Upper lobe of right lung (tissue), 1 donor: ENCODE measurements around the gene PAEP. TPM values are rescaled to one million over a fixed set of nuclear protein-coding genes. Genes with fewer than 3 reads are reported as not detected.
A peak's percentile ranks its signal among the peaks of the same experiment; 100 is the strongest.

Source experiments
- ATAC-seq: fragments of 200-7000 bp; cut with Tn5 transposase; one replicate; pipeline ENCODE4 v1.9.1; 2020; ENCODE audit warnings: mild to moderate bottlenecking, moderate library complexity
- DNase-seq: peaks from one replicate; pipeline ENCODE4 v3.0.0-alpha.2; 2020
- H3K27ac ChIP-seq: fragments of 200-600 bp; one replicate; pipeline ENCODE4 v1.8.0; 2022
- H3K27me3 ChIP-seq: fragments of 200-600 bp; one replicate; pipeline ENCODE4 v1.8.0; 2022; ENCODE audit warnings: mild to moderate bottlenecking
- H3K36me3 ChIP-seq: fragments of 200-600 bp; one replicate; pipeline ENCODE4 v1.8.0; 2022
- H3K4me1 ChIP-seq: fragments of 200-600 bp; one replicate; pipeline ENCODE4 v1.8.0; 2022
- H3K4me3 ChIP-seq: fragments of 200-600 bp; one replicate; pipeline ENCODE4 v1.8.0; 2022; ENCODE audit warnings: mild to moderate bottlenecking
- H3K9me3 ChIP-seq: fragments of 200-600 bp; one replicate; pipeline ENCODE4 v1.8.0; 2022
- intact Hi-C: fragments of 100-400 bp; cut with DNase I; formaldehyde crosslinking; loops from one replicate; pipeline ENCODE4 v1.11.0; 2022
- total RNA-seq: library from RNA; stranded (reverse); fragmentation: NEBNext Ultra II Directional; extraction: Animal tissue kit (Norgen Biotek cat#: 25700); gene quantifications from one replicate; pipeline ENCODE4 v1.2.1, GENCODE V29; 2021
- TF ChIP-seq, protein P1 (sequence below): fragments of 200-600 bp; IDR thresholded peaks from one replicate; pipeline ENCODE4 v1.8.0; 2022; ENCODE audit warnings: antibody characterized with exemption
- donor health status: DM: no; HTN: yes; CAD: no; lungs with severe emphysema.

The PAEP gene
- total RNA-seq, 1 donor from 2014 or later, result not detected

DNA sequence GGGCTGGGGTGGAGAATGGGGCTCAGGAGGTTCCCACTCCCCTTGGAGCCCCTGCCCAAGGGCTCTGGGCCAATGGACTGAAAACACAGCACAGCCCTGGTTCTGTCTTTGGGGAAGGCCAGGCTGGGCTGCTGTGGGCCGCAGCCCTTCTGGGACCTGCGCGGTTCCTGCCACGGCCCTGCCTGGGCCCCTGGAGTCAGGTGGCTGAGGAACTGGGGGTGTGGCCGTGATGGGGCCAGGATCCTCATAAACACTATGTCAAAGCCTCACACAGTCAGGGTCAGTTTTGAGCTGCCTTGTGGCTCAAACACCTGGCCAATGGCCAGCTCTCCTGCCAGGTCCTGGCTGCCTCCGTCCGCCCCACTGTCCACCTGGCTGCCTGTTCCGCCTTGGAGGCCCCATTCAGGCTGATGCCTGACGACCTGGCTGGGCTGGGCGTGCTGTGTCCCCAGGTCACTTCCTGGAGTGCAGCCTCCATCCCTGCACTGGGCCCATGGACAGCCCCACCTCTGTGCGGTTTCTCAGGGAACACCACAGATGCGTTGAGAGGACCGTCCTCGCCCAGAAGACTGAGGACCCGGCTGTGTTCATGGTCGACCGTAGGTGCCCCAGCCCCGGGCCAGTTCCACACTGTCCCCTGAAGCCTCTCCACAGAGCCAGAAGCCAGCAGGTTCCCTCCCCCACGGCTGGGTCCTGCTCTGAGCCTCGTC, 27.5 kb downstream of the PAEP start:
- TF ChIP-seq, protein P1, sequence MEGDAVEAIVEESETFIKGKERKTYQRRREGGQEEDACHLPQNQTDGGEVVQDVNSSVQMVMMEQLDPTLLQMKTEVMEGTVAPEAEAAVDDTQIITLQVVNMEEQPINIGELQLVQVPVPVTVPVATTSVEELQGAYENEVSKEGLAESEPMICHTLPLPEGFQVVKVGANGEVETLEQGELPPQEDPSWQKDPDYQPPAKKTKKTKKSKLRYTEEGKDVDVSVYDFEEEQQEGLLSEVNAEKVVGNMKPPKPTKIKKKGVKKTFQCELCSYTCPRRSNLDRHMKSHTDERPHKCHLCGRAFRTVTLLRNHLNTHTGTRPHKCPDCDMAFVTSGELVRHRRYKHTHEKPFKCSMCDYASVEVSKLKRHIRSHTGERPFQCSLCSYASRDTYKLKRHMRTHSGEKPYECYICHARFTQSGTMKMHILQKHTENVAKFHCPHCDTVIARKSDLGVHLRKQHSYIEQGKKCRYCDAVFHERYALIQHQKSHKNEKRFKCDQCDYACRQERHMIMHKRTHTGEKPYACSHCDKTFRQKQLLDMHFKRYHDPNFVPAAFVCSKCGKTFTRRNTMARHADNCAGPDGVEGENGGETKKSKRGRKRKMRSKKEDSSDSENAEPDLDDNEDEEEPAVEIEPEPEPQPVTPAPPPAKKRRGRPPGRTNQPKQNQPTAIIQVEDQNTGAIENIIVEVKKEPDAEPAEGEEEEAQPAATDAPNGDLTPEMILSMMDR, result no peak
- Histone ChIP-seq H3K4me3 (no peak overlapping the region), H3K27me3 (peaks cover 9% of the 10 kb centered on the region), H3K27ac (no peak overlapping the region), H3K9me3 (no peaks in the 10 kb centered on the region), H3K36me3 (no peaks in the 10 kb centered on the region), H3K4me1 (no peaks in the 10 kb centered on the region)
- peak; percentile 7 for ATAC-seq
- intact Hi-C loops, result no loop called here
- DNase-seq, result no peak

DNA sequence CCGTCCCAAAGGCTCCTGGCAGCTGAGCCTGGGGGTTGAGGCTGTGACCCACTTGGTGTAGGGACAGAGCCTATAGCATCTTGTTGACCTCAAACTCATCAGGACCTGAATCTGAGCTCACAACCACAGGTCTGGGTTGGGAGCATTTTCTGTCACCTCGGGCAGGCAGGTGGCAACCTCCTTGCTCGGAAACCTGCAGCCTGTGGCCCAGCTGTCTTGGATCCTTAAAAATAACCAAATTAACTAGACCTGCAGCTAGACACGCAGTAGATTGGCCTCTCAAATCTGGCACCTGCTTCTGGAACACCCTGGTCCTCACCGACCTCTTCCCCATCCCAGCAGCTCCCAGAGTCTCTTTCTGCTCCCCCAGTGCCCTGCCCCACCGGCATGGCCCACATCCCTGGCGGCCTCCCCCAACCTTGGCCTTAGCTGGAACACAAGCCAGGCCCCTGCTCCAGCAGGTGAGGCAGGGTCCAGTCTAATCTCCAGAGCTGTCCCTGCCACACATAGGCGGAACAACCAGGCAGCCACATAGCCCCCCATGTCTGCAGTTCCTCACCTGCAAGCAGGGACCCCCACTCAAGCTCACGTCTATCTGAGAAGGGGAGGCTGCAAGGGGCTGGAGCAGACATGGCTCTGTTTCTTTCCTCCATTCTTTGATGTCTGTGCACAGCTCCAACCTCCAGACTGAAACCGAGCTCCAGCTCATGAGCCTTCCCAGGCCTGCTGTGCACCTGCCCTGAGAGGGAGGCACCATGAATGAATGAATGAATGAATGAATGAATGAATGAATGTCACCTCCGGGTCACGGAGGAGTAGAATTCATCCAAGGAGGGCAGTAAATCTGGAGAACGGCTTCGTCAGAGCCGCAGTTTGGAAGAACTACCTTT, 28.3 kb downstream of the PAEP start:
- intact Hi-C loops, result no loop called here
- no peak for DNase-seq
- peaks cover 9% of the 10 kb centered on the region for H3K27me3 ChIP-seq
- TF ChIP-seq, protein P1, result no peak
- no peak overlapping the region for H3K27ac ChIP-seq
- no peak overlapping the region for H3K4me3 ChIP-seq
- H3K4me1 ChIP-seq, result no peaks in the 10 kb centered on the region
- no peak for ATAC-seq
- H3K9me3 ChIP-seq, result no peaks in the 10 kb centered on the region
- H3K36me3 ChIP-seq, result no peaks in the 10 kb centered on the region

DNA sequence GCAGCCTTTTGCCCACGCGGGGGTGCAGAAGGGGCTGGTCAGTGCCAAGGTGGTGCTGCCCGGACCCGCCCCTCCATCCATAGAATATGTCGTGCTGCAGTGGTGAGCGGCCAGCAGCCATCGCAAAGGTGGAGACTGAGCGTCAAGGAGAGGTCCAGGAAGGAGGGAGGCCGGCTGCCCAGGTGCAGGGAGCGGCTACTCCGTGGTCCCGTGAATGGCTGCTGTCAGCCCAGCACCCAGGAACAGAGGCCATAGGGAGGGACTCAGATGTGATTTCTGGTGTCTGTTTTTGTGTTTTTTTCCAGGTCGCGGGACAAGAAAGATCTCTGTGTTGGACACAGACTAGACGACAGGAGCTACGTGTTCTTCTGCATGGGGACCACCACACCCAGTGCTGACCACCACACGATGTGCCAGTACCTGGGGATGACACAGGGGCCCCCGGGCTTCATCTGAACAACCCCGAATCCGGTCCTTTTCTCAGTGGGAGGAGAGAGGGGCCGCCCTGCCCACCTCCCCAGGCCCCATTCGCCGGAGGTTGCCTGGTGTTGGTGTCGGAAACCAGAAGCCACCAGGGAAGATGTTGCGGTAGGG, 29.0 kb downstream of the PAEP start:
- Histone ChIP-seq H3K4me1 (no peaks in the 10 kb centered on the region), H3K36me3 (no peaks in the 10 kb centered on the region), H3K27me3 (peaks cover 9% of the 10 kb centered on the region), H3K27ac (no peak overlapping the region), H3K4me3 (no peak overlapping the region), H3K9me3 (peaks cover 5% of the 10 kb centered on the region)
- no peak for DNase-seq
- TF ChIP-seq, protein P1, result no peak
- intact Hi-C loops, result no loop called here
- ATAC-seq, result no peak

DNA sequence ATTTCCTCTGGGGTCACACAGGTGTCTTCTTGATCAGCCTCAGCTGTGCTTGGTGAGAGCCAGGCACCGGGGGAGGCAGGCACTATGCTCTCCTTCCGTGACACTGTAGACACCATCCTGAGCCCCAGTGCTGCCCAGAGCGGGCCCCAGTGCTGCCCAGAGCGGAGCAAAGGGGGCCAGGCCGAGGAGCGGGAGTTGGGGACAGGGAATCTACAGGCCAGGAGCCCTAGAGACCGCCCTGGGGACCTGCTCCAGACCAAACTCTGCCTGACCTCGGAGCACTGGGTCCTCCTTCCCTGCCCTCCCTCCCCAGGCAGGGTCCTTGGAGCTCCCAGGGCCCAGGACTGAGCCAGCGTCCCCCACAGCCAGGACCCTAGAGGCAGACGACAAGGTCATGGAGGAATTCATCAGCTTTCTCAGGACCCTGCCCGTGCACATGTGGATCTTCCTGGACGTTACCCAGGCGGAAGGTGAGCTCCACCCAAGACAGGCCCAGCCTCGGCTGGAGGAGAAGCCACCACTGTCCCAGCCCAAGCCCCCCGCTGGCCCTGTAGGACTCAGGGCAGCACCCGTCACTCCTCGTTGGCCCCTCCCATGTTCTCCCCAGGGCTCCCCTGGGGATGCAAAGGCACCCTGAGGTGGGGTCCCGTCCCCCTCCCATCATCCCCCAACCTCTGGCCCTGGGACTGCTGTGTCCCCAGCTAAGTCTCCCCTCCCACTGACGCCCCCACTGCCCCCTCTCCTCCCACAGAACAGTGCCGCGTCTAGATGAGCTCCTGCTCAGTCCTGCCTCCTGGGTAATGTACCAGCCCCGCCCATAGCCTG, 30.2 kb downstream of the PAEP start:
- TF ChIP-seq, protein P1, result no peak
- no peak overlapping the region for H3K27ac ChIP-seq
- intact Hi-C loops, result no loop called here
- H3K9me3 ChIP-seq, result peaks cover 5% of the 10 kb centered on the region
- no peak overlapping the region for H3K4me3 ChIP-seq
- no peaks in the 10 kb centered on the region for H3K36me3 ChIP-seq
- H3K27me3 ChIP-seq, result peaks cover 9% of the 10 kb centered on the region
- no peak for ATAC-seq
- DNase-seq, result no peak
- H3K4me1 ChIP-seq, result no peaks in the 10 kb centered on the region

DNA sequence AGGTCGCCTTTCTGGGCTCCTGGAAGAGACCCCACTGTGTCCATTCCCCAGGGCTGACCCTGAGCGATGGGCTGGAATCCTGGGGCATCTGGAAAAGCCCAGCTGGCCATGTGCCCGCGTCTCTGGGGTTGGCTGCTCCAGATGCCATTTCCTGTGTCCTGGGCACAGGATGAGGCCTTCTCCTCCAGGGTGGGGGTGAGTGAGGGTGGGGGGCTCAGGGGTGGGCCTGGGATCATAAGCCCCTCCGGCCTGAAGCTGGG, 30.7 kb downstream of the PAEP start:
- peaks cover 5% of the 10 kb centered on the region for H3K9me3 ChIP-seq
- no peak for DNase-seq
- no peak overlapping the region for H3K4me3 ChIP-seq
- H3K27ac ChIP-seq, result no peak overlapping the region
- TF ChIP-seq, protein P1, result no peak
- ATAC-seq, result no peak
- no peaks in the 10 kb centered on the region for H3K4me1 ChIP-seq
- H3K27me3 ChIP-seq, result peaks cover 9% of the 10 kb centered on the region
- H3K36me3 ChIP-seq, result no peaks in the 10 kb centered on the region
- intact Hi-C loops, result no loop called here
